GM19035 (cell line): ENCODE data around the gene RAB10.
"Not testable (repeated sequence)": the region's sequence is repeated elsewhere in the genome, so short reads cannot be mapped to it uniquely, and the experiment has no call there.

Source experiments
- ATAC-seq: cut with Tn5 transposase; IDR thresholded peaks from one replicate; pipeline ENCODE4 v1.9.1; 2021; ENCODE audit not compliant: unreplicated experiment

The RAB10 gene

DNA sequence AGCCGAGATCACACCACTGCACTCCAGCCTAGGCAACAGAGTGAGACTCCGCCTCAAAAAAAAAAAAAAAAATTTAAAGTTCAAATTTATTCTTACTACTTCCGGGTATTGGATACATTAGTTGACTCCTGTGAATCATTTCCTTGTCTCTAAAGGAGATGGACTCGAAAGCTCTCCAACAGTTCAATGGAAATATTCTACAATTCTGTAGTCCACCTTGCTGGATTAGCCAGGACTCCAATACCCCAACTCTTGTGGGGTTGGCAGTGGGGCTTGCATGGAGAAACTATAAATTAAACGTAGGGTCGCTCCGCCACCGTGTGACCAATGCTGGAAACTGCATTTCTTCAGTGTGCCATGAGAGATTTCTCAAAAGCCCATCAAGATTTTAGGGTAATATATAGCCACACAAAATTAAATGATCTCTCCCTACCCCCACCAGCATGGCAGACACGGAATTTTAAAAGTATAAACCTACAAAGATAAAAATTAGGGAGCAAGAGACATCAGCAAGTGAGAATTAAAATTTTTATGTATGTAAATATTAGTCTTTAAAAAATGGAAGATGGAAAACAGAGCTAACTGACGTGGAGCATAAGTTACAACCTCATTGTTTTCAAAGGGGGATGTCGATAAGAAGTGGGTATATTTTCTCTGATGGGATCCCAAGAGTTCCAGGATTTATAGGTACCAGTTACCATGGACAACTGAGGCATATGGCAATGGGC is 111.2 kb downstream of the RAB10 start:
- ATAC-seq, result no peak

- ATAC-seq, result no peak
These were observed 114.6 kb downstream of the RAB10 start for GRCh38 chr2:26148501-26148900.

DNA sequence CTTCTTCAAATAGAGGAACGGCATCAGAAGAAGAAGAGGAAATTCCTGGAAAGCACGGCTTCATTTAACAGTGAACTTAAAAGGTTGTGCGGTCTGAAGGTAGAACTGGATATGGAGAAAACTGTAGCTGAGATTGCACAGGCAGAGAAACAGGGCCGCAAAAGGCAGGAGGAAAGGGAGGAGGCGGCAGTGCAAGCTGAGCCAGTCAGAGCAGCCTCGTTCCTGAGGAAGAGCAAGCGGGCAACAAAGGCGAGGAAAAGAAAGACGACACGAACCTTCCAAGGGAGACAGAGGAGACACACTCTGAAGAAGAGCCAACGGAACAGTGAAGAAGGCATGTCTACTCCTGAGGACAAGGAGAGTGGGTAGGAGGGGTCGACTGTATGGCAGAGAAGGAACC is 116.4 kb downstream of the RAB10 start:
- ATAC-seq, result no peak

- no peak for ATAC-seq
These were observed 123.7 kb downstream of the RAB10 start for GRCh38 chr2:26157580-26157979.

DNA sequence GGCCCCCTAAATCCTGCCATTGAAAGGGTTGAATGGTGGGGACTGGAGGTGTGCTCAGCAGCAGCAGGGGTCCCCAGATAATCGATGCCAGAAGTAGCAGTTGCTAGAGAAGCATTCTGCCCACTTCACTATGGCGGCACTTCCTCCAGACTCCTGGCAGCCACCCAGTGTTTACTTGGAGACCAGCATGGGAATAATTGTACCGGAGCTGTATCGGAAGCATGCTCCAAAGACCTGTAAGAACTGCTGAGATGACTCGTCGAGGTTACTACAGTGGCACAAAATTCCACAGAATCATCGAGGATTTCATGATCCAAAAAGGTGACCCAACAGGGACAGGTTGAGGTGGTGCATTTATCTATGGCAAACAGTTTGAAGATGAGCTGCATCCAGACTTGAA is 128.0 kb downstream of the RAB10 start:
- no peak for ATAC-seq

GRCh38 chr2:26162963-26163362 is 129.1 kb downstream of the RAB10 start:
- no peak for ATAC-seq

GRCh38 chr2:26164231-26164630 is 130.3 kb downstream of the RAB10 start:
- ATAC-seq, result no peak

GRCh38 chr2:26164641-26165211 is 130.8 kb downstream of the RAB10 start:
- ATAC-seq, result no peak

DNA sequence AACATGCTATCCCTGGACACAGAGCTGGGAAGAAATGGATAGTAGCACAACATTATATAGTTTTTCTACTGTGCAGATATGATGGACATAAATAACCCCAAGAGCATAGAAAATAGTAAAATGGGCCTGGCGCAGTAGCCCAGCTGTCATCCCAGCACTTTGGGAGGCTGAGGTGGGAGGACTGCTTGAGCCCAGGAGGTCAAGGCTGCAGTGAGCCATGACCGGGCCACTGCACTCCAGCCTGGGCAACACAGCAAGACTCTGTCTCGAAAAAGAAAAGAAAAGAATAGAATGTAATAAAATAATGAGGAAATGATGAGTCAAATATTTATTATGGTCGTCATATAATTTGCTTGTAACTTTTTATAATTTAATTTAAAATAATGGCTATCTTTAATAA is 131.5 kb downstream of the RAB10 start:
- ATAC-seq, result no peak

DNA sequence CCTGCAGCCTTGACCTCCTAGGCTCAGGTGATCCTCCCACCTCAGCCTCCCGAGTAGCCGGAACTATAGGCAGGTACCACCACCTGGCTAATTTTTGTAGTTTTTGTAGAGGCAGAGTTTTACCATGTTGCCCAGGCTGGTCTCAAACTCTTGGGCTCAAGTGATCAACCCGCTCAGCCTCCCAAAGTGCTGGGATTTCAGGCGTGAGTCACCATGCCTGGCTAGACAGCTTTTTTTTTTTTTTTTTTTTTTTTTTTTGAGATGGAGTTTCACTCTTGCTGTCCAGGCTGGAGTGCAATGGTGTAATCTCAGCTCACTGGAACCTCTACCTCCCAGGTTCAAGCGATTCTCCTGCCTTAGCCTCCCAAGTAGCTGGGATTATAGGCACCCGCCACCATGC is 132.7 kb downstream of the RAB10 start:
- not testable (repeated sequence) for ATAC-seq

GRCh38 chr2:26168785-26169184 is 134.9 kb downstream of the RAB10 start:
- ATAC-seq, result no peak

DNA sequence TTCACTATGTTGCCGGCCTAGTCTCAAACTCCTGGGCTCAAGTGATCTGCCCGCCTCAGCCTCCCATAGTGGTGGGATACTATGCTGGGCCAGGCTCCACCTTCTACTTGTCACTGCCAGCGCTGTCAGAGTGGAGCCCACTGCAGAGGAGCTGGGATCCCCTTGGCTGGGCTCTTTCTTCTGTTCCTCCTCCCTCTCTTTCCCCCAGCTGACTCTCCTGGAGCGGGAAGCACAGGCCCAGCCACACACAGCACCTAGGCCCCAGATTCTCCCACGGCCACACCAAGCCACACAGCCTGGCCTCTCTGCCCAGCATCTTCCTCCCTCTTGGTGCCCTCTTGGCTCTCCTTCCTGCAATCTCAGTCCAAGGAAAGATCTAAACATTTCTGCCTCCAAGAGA is 135.3 kb downstream of the RAB10 start:
- ATAC-seq, result no peak

DNA sequence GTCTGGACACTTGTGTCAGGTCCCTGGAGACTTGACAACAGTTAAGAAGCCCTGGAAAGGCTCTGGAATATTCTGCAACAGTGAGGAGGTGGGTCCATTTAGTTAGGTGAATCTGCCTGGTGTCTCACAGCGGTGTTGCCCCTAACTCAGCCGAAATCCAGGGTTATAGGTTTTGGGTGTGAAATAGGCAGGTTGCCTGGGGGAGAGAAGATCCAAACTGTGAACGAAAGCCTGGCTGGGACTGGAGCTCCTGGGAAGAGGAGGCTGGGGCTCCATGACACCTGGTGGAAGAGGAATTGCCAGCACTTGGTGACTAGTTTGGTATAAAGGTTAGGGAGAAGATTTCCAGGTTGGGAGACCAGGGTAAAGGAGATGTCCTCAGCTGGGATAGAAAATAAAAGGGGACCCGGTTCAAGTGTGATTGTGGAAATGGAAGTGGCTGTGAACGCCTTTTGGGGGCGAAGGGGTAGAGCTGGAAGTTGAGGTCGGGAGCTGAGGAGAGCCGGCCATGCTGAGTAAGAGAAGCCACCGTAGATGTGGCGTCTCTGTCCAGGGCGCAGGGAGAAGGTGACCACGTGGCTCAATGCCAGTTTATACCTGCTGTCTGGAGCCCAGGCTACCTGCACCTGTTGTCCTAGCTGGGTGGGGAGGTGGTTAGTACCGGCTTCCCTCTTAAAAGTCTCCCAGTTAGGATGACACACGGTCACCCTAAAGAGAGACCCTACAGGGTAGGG is 136.0 kb downstream of the RAB10 start:
- no peak for ATAC-seq

DNA sequence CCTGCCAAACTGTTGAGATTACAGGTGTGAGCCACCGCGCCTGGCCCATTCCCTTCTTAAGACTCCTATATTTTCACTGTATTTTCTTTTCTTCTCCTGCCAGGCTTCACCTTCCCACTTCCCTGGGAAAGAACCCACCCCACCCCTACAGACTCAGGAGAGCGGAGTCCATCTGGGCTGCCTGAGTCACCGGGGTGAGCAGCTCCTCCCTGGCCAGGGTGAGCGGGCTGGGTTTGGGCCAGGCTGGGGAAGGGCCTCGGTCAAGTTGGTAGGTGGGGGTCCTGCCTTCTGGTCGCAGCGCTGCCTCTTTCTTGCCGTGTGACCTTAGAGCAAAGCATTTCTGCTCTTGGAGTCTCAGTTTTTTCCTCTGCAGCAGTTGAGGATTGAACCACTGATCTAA is 136.9 kb downstream of the RAB10 start:
- ATAC-seq, result no peak

DNA sequence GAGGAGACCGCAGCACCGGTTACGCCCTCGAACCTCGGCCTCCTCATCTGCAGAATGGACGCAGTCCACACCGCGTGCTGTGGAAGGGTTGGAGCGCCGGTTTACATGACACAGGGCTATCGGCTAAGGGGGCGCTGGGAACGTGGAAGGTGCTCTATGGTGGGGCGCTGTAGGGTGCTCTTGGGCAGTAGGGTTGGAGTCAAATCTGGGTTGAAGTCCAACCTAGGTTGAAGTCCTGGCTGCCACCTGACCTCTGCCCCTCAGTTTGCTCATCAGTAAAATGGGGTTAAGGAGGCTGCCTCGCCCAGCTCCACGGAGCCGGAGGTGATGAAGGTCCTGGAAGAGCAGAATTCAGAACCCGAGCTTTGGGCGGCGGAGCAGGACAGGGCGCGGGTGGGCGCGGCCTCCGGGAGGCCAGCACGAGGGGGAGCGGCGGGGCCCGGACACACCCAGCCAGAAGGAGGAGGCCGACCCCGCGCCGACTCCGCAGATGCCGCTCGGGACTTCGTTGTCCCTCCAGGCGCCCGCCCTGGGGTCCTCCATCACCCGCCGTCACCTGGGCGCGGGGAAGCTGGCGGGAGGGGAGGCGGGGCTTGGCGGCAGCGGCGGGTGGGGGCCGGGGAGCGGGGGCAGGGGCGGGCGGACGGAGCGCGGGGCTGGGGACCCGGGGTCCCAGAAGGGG is 138.4 kb downstream of the RAB10 start:
- no peak for ATAC-seq

DNA sequence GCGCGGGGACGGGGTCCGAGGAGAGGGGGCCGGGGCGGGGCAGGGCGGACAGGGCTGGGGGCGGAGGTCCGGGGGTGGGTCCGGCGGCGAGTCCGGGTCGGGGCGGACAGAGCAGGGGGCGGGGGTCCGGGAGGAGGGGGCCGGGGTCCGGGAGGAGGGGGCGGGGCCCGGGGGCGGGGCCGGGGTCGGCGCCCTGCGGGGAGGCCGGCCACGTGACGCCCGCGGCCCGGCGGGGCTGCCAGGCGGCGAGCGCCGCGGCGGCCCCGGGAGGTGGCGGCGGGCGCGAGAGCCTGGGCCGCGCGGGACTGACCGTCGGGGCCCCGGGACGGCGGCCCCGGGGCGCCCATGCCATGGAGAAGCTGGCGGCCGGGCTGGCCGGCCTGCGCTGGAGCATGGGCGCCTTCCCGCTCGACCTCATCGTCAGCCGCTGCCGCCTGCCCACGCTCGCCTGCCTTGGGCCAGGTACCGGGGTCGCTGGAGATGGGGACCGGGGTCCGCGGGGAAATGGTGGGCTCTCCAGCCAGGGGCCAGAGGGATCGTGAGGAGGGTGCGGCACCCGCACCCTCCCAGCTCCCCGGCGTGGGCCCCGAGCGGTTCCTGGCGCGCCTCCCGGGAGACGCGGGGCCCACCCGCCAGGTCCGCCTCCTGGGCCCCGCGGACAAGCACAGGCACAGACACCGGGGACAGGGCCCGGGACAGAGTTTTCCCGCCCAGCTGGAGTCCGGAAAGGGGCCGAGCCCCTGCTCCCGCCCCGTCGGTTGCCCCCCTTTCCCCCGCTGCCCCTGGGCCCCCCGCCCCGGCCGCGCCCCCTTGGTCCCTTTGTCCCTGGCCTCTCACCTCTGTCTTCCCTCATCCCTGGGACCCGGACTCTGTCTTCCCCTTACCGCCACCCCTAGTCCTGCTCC is 139.2 kb downstream of the RAB10 start, which contains the start of gene GAREM2:
Gene GAREM2 (plus strand): TSS at position 218 of the 905 bp plus-strand sequence. CDS start 133 bp downstream, at position 351.
- no peak for ATAC-seq

GRCh38 chr2:26173776-26174482 is 140.0 kb downstream of the RAB10 start:
- ATAC-seq, result no peak

- ATAC-seq, result no peak
These were observed 141.0 kb downstream of the RAB10 start for GRCh38 chr2:26174691-26175465.
